K562 (cell line): ENCODE measurements around the gene PPIH. TPM values are rescaled to one million over a fixed set of nuclear protein-coding genes. Genes with fewer than 3 reads are reported as not detected.
A peak's percentile ranks its signal among the peaks of the same experiment; 100 is the strongest.

Experiments
- ATAC-seq: fragments of 200-7000 bp; cut with Tn5 transposase; 3 replicates; pipeline ENCODE4 v1.9.1; 2020; ENCODE audit warnings: moderate library complexity
- BruUV-seq: library from RNA; stranded (reverse); fragments of 400-500 nt; replicated peaks from 2 replicates; lab custom pipeline; 2021; lab: Mats Ljungman, UMichigan
- CTCF ChIA-PET: fragments of 300-600 bp; formaldehyde crosslinking; extraction: SDS; loops from one replicate; lab custom pipeline; 2021; ENCODE audit warnings: low intra/inter-chr PET ratio; lab: Yijun Ruan, JAX
- POLR2A ChIA-PET: fragments of 300-600, 350-650 bp; sonication (Branson Sonifier 250); formaldehyde crosslinking; extraction: SDS; loops from one replicate; lab custom pipeline; 2021; ENCODE audit warnings: antibody characterized with exemption, inconsistent platforms; lab: Yijun Ruan, JAX
- DNase-seq, 4 experiments: peaks; one replicate each; pipeline versions ENCODE4 v3.0.0 to v3.0.0-alpha.2; 2011 to 2018; ENCODE audit warnings: low spot score in 3 of 4, mixed read lengths in 3 of 4; ENCODE audit errors: extremely low read depth in 1 of 4
- FAIRE-seq: peaks from 2 replicates; lab custom pipeline; 2011; peaks lifted over from hg19 to GRCh38; lab: Jason Lieb, UNC
- H2AFZ ChIP-seq: 2 replicates; pipeline ENCODE4 v1.6.0; 2011; ENCODE audit warnings: low read depth, low read length, control low read depth, inconsistent platforms
- H3K27ac ChIP-seq: fragments of 200-600 bp; 3 replicates; pipeline ENCODE4 v1.8.0; 2011; ENCODE audit warnings: low read depth, mild to moderate bottlenecking, control low read depth, inconsistent platforms, low read length, moderate library complexity, mixed read lengths; ENCODE audit errors: extremely low read depth
- H3K27me3 ChIP-seq, 2 experiments: fragments of 300-600 bp in 1 of 2; 2 replicates in 1 of 2; 3 replicates in 1 of 2; pipeline versions ENCODE4 v1.6.0 to v1.8.0; 2011; ENCODE audit warnings: inconsistent platforms in 2 of 2, low read length in 2 of 2, mild to moderate bottlenecking in 1 of 2, mixed read lengths in 1 of 2, moderate library complexity in 1 of 2; ENCODE audit not compliant: control insufficient read depth in 2 of 2, insufficient read depth in 2 of 2
- H3K36me3 ChIP-seq: fragments of 300-600 bp; 3 replicates; pipeline ENCODE4 v1.8.0; 2011; ENCODE audit warnings: mild to moderate bottlenecking, low read length, inconsistent platforms; ENCODE audit not compliant: control insufficient read depth, insufficient read depth
- H3K4me1 ChIP-seq, 2 experiments: fragments of 200-600 bp in 1 of 2; replicated peaks in 1 of 2; 2 replicates in 1 of 2; 3 replicates in 1 of 2; pipeline versions ENCODE4 v1.5.1 to v1.8.0; 2011; ENCODE audit warnings: inconsistent platforms in 2 of 2, low read length in 2 of 2, mild to moderate bottlenecking in 1 of 2, mixed read lengths in 1 of 2, moderate library complexity in 1 of 2; ENCODE audit not compliant: control insufficient read depth in 2 of 2, insufficient read depth in 2 of 2
- H3K4me2 ChIP-seq: 2 replicates; pipeline ENCODE4 v1.6.1; 2011; ENCODE audit warnings: low read length, control low read depth, inconsistent platforms, mixed read lengths; ENCODE audit not compliant: insufficient read depth
- H3K4me3 ChIP-seq: fragments of 200-600 bp; sonication (generic), shearing (Covaris generic); 2 replicates; pipeline ENCODE4 v1.5.1; 2016; ENCODE audit warnings: control low read depth, inconsistent platforms
- H3K79me2 ChIP-seq: fragments of 200-600 bp; 3 replicates; pipeline ENCODE4 v1.8.0; 2011; ENCODE audit warnings: low read length, inconsistent platforms; ENCODE audit not compliant: control insufficient read depth, insufficient read depth
- H3K9ac ChIP-seq, 2 experiments: 2 replicates each; pipeline versions ENCODE4 v1.6.0 to v1.6.1; 2011; ENCODE audit warnings: low read depth in 2 of 2, low read length in 2 of 2, control low read depth in 1 of 2, inconsistent platforms in 1 of 2, mild to moderate bottlenecking in 1 of 2, mixed read lengths in 1 of 2; ENCODE audit not compliant: insufficient read depth in 1 of 2
- H3K9me1 ChIP-seq: one replicate; pipeline ENCODE4 v1.6.0; 2011; ENCODE audit warnings: inconsistent platforms, mild to moderate bottlenecking, low read length, moderate library complexity; ENCODE audit not compliant: control insufficient read depth, insufficient read depth
- H3K9me3 ChIP-seq: replicated peaks from 2 replicates; pipeline ENCODE4 v1.5.1; 2011; ENCODE audit warnings: low read depth, low read length, inconsistent platforms; ENCODE audit not compliant: control insufficient read depth, insufficient read depth
- H4K20me1 ChIP-seq: replicated peaks from 2 replicates; pipeline ENCODE4 v1.6.1; 2011; ENCODE audit warnings: low read length, inconsistent platforms, mixed read lengths; ENCODE audit not compliant: control insufficient read depth, insufficient read depth
- ARID2 ChIP-seq: fragments of 450-650 bp; IDR thresholded peaks from 2 replicates; pipeline ENCODE4 v1.6.1; 2017; ENCODE audit warnings: antibody characterized with exemption, mild to moderate bottlenecking
- CHD1 ChIP-seq: fragments of 200-600 bp; sonication (generic); IDR thresholded peaks from one replicate; pipeline ENCODE4 v1.6.1; 2012; ENCODE audit warnings: mild to moderate bottlenecking, moderate library complexity, low read length, inconsistent platforms
- DDX20 ChIP-seq: fragments of 450-650 bp; IDR thresholded peaks from 2 replicates; pipeline ENCODE4 v1.6.1; 2016; ENCODE audit warnings: missing genetic modification characterization, low read depth, mild to moderate bottlenecking, missing compliant biosample characterization, moderate library complexity
- LCOR ChIP-seq: sonication (generic); formaldehyde crosslinking; IDR thresholded peaks from 2 replicates; pipeline ENCODE4 v1.8.0; 2022; ENCODE audit warnings: mild to moderate bottlenecking, missing genetic modification reagents
- RBM25 ChIP-seq: fragments of 200-400 bp; formaldehyde crosslinking; IDR thresholded peaks from 2 replicates; pipeline ENCODE4 v1.6.1; 2018; ENCODE audit warnings: low read length, low read depth, moderate library complexity; ENCODE audit not compliant: severe bottlenecking
- RUNX1 ChIP-seq: sonication (generic); IDR thresholded peaks from 2 replicates; pipeline ENCODE4 v1.6.1; 2016; ENCODE audit warnings: antibody characterized with exemption, low read depth
- SP1 ChIP-seq: sonication (generic); formaldehyde crosslinking; IDR thresholded peaks from 2 replicates; pipeline ENCODE4 v1.8.1; 2022; ENCODE audit warnings: mild to moderate bottlenecking, missing genetic modification reagents
- TARDBP ChIP-seq: fragments of 450-650 bp; IDR thresholded peaks from 2 replicates; pipeline ENCODE4 v1.6.1; 2016
- ZFP30 ChIP-seq: fragments of 250-450 bp; sonication (Bioruptor Pico); IDR thresholded peaks from 2 replicates; pipeline ENCODE4 v1.8.0; 2022; ENCODE audit warnings: moderate library complexity, mild to moderate bottlenecking, inconsistent platforms, borderline replicate concordance
- WGBS: fragments of 100-300 bp; shearing (Covaris generic); methylation state at CpG from one replicate; pipeline ENCODE4 v1.1.6; 2016; ENCODE audit warnings: low coverage, mixed read lengths; ENCODE audit not compliant: insufficient coverage; ENCODE audit errors: missing lambda C conversion rate; 5-methylcytosine and 5-hydroxymethylcytosine counted together
- in situ Hi-C: fragments of 300-500 bp; cut with MboI; formaldehyde crosslinking; loops from 4 replicates; pipeline ENCODE4 v1.15.0; 2018; ENCODE audit warnings: inconsistent platforms, mixed read lengths
- intact Hi-C: fragments of 100-400 bp; cut with micrococcal nuclease; formaldehyde crosslinking; loops from 2 replicates; pipeline ENCODE4 v1.14.2; 2022
- polyA plus RNA-seq, 8 experiments: library from polyadenylated mRNA; depleted of rRNA in 4 of 8; stranded (reverse) in 5 of 8; unstranded in 3 of 8; fragments of >200 nt; fragmentation: Nextera tagmentation in 2 of 8; fragmentation: Illumina TruSeq in 1 of 8; extraction: Ambion mirVana in 2 of 8; extraction: Trizol in 1 of 8; gene quantifications; 2 replicates each; pipeline versions ENCODE4 v1.2.1 to v1.2.3, GENCODE V29; 2011 to 2014; ENCODE audit warnings: inconsistent platforms in 1 of 8, missing spikeins in 1 of 8
- total RNA-seq, 7 experiments: library from RNA; depleted of rRNA in 6 of 7; stranded (reverse); fragments of >200 nt in 6 of 7; fragmentation: Illumina TruSeq in 2 of 7; extraction: Trizol in 2 of 7; gene quantifications; 2 replicates each; pipeline versions ENCODE4 v1.2.1 to v1.2.3, GENCODE V29; 2011 to 2021; ENCODE audit warnings: low replicate concordance in 1 of 7
- TF ChIP-seq, protein P1 (sequence below): fragments of 450-650 bp; IDR thresholded peaks from 2 replicates; pipeline ENCODE4 v1.6.1; 2017; ENCODE audit warnings: mild to moderate bottlenecking, moderate library complexity
- TF ChIP-seq, protein P2 (sequence below): sonication (generic); formaldehyde crosslinking; IDR thresholded peaks from 2 replicates; pipeline ENCODE4 v1.8.0; 2022; ENCODE audit warnings: mild to moderate bottlenecking, missing genetic modification reagents
- TF ChIP-seq, protein P3 (sequence below): fragments of 450-650 bp; IDR thresholded peaks from 2 replicates; pipeline ENCODE4 v1.6.1; 2016; ENCODE audit warnings: low read depth, mild to moderate bottlenecking, moderate library complexity
- TF ChIP-seq, protein P4 (sequence below): fragments of 250-450 bp; sonication (Bioruptor Pico); IDR thresholded peaks from 2 replicates; pipeline ENCODE4 v1.5.1; 2021; ENCODE audit warnings: mild to moderate bottlenecking

PPIH gene
- total and polyA plus RNA-seq, 9 of the 15 experiments (the other 6 are each of a cell fraction or from before 2014, with no cell fraction given) = 197 to 470 (median 277) TPM

DNA sequence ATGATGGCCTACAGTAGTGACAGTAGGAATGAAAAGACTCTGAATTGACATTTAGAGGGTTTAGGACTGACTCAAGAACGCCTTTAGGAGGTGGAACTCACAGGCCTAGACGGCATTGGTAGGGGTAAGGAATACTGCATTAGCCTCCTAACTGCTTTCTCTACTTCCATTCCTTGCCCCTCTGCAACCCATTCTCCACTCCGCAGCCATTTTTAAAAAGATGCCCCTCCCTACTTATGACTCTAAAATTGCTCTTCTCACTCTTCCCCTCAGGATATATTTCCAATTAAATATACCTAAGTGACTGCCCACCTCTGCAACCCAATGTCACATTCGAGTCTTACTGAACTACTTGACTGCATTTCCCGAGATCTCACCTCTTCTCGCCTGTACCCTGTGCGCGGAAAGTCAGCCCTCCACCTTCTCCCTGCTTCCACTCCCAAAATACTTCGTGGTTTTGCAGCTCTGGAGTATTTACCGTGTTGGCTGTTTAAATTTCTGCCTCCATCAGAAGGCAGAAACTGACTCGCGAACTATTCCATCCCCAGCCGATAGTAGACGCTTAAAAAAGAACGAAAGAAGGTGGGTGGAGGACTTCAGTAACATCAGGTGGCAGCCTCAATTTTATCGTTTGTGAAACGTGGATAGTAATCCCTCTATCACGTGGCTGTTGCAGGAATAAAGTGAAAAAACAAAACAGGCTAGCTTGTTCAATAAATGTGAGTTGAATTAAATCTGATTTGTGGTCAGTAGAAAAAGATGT is 22.9 kb downstream of the PPIH start:
- POLR2A ChIA-PET = interaction anchor here (0.6 to 8.0 kb wide), 7 partner anchors 9 to 1124 kb away, joined by 3 to 72 read pairs (median 4); no protein-coding TSS in a partner anchor
- WGBS = 1% methylated on average over 18 of the region's 18 CpGs
- Histone ChIP-seq H3K4me1 (peaks cover 3 to 20% of the 10 kb centered on the region in 2 experiments; a peak in 3 of 5 replicates), H2AFZ (peak overlapping the region; percentile 77), H3K27ac (peak overlapping the region; percentile 95), H3K4me3 (peak overlapping the region; percentile 77), H3K79me2 (peaks cover 62% of the 10 kb centered on the region), H3K9me3 (no peaks in the 10 kb centered on the region), H4K20me1 (peaks cover 29% of the 10 kb centered on the region), H3K9me1 (no peaks in the 10 kb centered on the region), H3K36me3 (peaks cover 46% of the 10 kb centered on the region), H3K27me3 (no peaks in the 10 kb centered on the region), H3K4me2 (peak overlapping the region; percentile 96), H3K9ac (peak overlapping the region; percentile 97 to 99)
- peak; percentile 2; the same call in 2 of the 3 replicates for ATAC-seq
- peak in 2 of 4 experiments; percentile 32 to 48 for DNase-seq
- CTCF ChIA-PET = no interaction called here
- peak; percentile 26 for FAIRE-seq
- intact Hi-C loops = loop anchor here (5.0 to 10.0 kb wide), 2 partner anchors 86 to 254 kb away; partner anchors contain the start of genes C1orf50 and P3H1
- TSS peak; percentile 94 for BruUV-seq
- in situ Hi-C loops = no loop called here
- TF ChIP-seq, protein P1, sequence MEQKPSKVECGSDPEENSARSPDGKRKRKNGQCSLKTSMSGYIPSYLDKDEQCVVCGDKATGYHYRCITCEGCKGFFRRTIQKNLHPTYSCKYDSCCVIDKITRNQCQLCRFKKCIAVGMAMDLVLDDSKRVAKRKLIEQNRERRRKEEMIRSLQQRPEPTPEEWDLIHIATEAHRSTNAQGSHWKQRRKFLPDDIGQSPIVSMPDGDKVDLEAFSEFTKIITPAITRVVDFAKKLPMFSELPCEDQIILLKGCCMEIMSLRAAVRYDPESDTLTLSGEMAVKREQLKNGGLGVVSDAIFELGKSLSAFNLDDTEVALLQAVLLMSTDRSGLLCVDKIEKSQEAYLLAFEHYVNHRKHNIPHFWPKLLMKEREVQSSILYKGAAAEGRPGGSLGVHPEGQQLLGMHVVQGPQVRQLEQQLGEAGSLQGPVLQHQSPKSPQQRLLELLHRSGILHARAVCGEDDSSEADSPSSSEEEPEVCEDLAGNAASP = no peak
- TF ChIP-seq RUNX1 = no peak
- TF ChIP-seq CHD1 = peak; percentile 9
- no peak for TF ChIP-seq SP1 (CRISPR knock-in tag)
- TF ChIP-seq DDX20 (tag) = no peak
- TF ChIP-seq, protein P2, sequence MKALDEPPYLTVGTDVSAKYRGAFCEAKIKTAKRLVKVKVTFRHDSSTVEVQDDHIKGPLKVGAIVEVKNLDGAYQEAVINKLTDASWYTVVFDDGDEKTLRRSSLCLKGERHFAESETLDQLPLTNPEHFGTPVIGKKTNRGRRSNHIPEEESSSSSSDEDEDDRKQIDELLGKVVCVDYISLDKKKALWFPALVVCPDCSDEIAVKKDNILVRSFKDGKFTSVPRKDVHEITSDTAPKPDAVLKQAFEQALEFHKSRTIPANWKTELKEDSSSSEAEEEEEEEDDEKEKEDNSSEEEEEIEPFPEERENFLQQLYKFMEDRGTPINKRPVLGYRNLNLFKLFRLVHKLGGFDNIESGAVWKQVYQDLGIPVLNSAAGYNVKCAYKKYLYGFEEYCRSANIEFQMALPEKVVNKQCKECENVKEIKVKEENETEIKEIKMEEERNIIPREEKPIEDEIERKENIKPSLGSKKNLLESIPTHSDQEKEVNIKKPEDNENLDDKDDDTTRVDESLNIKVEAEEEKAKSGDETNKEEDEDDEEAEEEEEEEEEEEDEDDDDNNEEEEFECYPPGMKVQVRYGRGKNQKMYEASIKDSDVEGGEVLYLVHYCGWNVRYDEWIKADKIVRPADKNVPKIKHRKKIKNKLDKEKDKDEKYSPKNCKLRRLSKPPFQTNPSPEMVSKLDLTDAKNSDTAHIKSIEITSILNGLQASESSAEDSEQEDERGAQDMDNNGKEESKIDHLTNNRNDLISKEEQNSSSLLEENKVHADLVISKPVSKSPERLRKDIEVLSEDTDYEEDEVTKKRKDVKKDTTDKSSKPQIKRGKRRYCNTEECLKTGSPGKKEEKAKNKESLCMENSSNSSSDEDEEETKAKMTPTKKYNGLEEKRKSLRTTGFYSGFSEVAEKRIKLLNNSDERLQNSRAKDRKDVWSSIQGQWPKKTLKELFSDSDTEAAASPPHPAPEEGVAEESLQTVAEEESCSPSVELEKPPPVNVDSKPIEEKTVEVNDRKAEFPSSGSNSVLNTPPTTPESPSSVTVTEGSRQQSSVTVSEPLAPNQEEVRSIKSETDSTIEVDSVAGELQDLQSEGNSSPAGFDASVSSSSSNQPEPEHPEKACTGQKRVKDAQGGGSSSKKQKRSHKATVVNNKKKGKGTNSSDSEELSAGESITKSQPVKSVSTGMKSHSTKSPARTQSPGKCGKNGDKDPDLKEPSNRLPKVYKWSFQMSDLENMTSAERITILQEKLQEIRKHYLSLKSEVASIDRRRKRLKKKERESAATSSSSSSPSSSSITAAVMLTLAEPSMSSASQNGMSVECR (CRISPR knock-in tag) = 0 out of 2 replicates have a peak, but pooled peaks have one; percentile 34
- TF ChIP-seq, protein P3, sequence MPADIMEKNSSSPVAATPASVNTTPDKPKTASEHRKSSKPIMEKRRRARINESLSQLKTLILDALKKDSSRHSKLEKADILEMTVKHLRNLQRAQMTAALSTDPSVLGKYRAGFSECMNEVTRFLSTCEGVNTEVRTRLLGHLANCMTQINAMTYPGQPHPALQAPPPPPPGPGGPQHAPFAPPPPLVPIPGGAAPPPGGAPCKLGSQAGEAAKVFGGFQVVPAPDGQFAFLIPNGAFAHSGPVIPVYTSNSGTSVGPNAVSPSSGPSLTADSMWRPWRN = no peak
- TF ChIP-seq LCOR (CRISPR knock-in tag) = peak; percentile 58; the same call in 1 of the 2 replicates
- no peak for TF ChIP-seq RBM25
- TF ChIP-seq ZFP30 (CRISPR knock-in tag) = no peak
- 0 out of 2 replicates have a peak, but pooled peaks have one; percentile 6 for TF ChIP-seq ARID2
- TF ChIP-seq, protein P4, sequence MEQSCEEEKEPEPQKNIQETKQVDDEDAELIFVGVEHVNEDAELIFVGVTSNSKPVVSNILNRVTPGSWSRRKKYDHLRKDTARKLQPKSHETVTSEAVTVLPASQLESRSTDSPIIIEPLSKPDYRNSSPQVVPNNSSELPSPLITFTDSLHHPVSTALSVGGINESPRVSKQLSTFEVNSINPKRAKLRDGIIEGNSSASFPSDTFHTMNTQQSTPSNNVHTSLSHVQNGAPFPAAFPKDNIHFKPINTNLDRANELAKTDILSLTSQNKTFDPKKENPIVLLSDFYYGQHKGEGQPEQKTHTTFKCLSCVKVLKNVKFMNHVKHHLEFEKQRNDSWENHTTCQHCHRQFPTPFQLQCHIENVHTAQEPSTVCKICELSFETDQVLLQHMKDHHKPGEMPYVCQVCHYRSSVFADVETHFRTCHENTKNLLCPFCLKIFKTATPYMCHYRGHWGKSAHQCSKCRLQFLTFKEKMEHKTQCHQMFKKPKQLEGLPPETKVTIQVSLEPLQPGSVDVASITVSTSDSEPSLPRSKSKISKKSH (CRISPR knock-in tag) = no peak
- TF ChIP-seq TARDBP = no peak
